ENCODE data around the gene ZNG1C.
"Not testable (repeated sequence)": the region's sequence is repeated elsewhere in the genome, so short reads cannot be mapped to it uniquely, and the experiment has no call there.

The ZNG1C gene

GRCh38 chr9:68342265-68343025, 100.7 kb downstream of the ZNG1C start:
- in situ Hi-C loops (cut with HindIII; ENCODE audit: low sequenced_read_pairs) = not testable (repeated sequence)

- in situ Hi-C loops (cut with HindIII; ENCODE audit: low sequenced_read_pairs) = not testable (repeated sequence)
Measured at GRCh38 chr9:68343242-68343641, 101.5 kb downstream of the ZNG1C start.

DNA sequence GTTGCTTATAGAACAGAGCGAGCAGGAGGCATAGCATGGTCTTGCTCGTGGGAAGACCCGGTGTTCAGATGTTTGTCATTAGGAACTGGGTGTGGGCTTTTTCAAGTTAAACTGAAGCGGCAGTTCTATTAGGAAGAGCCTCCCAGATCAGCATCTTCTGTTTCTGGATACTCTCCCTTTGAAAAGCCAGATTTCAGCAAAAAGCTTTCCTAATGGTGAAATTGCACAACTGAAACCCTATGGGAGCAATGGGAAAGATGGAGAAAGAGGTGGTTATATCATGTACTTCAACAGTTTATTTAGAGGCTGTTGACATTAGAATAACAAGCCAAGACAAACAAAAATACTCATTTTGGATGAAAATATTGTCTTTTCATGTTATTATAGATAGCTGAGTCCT, 102.2 kb downstream of the ZNG1C start:
- in situ Hi-C loops (cut with HindIII; ENCODE audit: low sequenced_read_pairs) = not testable (repeated sequence)
